ENCODE measurements around the gene PLXNC1. TPM values are rescaled to one million over a fixed set of nuclear protein-coding genes. Genes with fewer than 3 reads are reported as not detected.

PLXNC1 gene
- total RNA-seq, 1 donor from 2014 or later: 1.8 TPM

GRCh38 chr12:94198469-94198868, 50.1 kb downstream of the PLXNC1 start:
- Histone ChIP-seq H3K27me3 (no peaks in the 10 kb centered on the region), H3K4me3 (no peak overlapping the region), H3K36me3 (no peaks in the 10 kb centered on the region), H3K9me3 (no peaks in the 10 kb centered on the region), H3K4me1 (no peaks in the 10 kb centered on the region), H3K27ac (no peak overlapping the region)
- intact Hi-C loops (cut with DNase I): no loop called here
- no peak for DNase-seq (ENCODE audit: low spot score in 2 of 2)
- TF ChIP-seq CTCF (IDR thresholded peaks at IDR 0.05): no peak

- TF ChIP-seq CTCF (IDR thresholded peaks at IDR 0.05): no peak
- no peaks in the 10 kb centered on the region for H3K9me3 ChIP-seq
- H3K36me3 ChIP-seq: no peaks in the 10 kb centered on the region
- no peaks in the 10 kb centered on the region for H3K4me1 ChIP-seq
- DNase-seq (ENCODE audit: low spot score in 2 of 2): no peak
- no peak overlapping the region for H3K4me3 ChIP-seq
- intact Hi-C loops (cut with DNase I): no loop called here
- no peaks in the 10 kb centered on the region for H3K27me3 ChIP-seq
- H3K27ac ChIP-seq: no peak overlapping the region
Measured at GRCh38 chr12:94198872-94199271, 50.5 kb downstream of the PLXNC1 start.

- no peaks in the 10 kb centered on the region for H3K9me3 ChIP-seq
- H3K36me3 ChIP-seq: no peaks in the 10 kb centered on the region
- H3K4me1 ChIP-seq: no peaks in the 10 kb centered on the region
- DNase-seq (ENCODE audit: low spot score in 2 of 2): no peak
- H3K4me3 ChIP-seq: no peak overlapping the region
- no peak for TF ChIP-seq CTCF (IDR thresholded peaks at IDR 0.05)
- intact Hi-C loops (cut with DNase I): no loop called here
- no peak overlapping the region for H3K27ac ChIP-seq
- no peaks in the 10 kb centered on the region for H3K27me3 ChIP-seq
Measured at GRCh38 chr12:94200069-94200468, 51.7 kb downstream of the PLXNC1 start.

- H3K36me3 ChIP-seq: no peaks in the 10 kb centered on the region
Measured at GRCh38 chr12:94200695-94201094, 52.3 kb downstream of the PLXNC1 start.

GRCh38 chr12:94202245-94203180, 54.1 kb downstream of the PLXNC1 start:
- H3K27ac ChIP-seq: no peak overlapping the region
- H3K4me1 ChIP-seq: no peaks in the 10 kb centered on the region
- no peak overlapping the region for H3K4me3 ChIP-seq
- intact Hi-C loops (cut with DNase I): no loop called here
- no peak for DNase-seq (ENCODE audit: low spot score in 2 of 2)
- H3K27me3 ChIP-seq: no peaks in the 10 kb centered on the region
- H3K36me3 ChIP-seq: no peaks in the 10 kb centered on the region
- H3K9me3 ChIP-seq: no peaks in the 10 kb centered on the region
- no peak for TF ChIP-seq CTCF (IDR thresholded peaks at IDR 0.05)

More at GRCh38 chr12:94200695-94201094, 52.3 kb downstream of the PLXNC1 start:
- intact Hi-C loops (cut with DNase I): no loop called here
- TF ChIP-seq CTCF (IDR thresholded peaks at IDR 0.05): no peak
- no peaks in the 10 kb centered on the region for H3K27me3 ChIP-seq
- no peak overlapping the region for H3K4me3 ChIP-seq
- no peak for DNase-seq (ENCODE audit: low spot score in 2 of 2)
- no peak overlapping the region for H3K27ac ChIP-seq
- no peaks in the 10 kb centered on the region for H3K9me3 ChIP-seq
- no peaks in the 10 kb centered on the region for H3K4me1 ChIP-seq
